Tibial nerve (tissue), 4 donors: ENCODE data around the gene RNF138. TPM values are rescaled to one million over a fixed set of nuclear protein-coding genes. Genes with fewer than 3 reads are reported as not detected.

Source experiments
- DNase-seq, 2 donors: peaks; one replicate each; pipeline ENCODE4 v3.0.0-alpha.2; 2019; ENCODE audit warnings: low spot score in 2 of 2
- H3K27ac ChIP-seq, 4 donors: fragments of 200-600 bp; sonication (generic) in 3 of 4; one replicate each; pipeline ENCODE4 v1.5.1; 2017 to 2019; ENCODE audit warnings: mild to moderate bottlenecking in 1 of 4
- H3K27me3 ChIP-seq, 2 donors: fragments of 200-600 bp; sonication (generic) in 1 of 2; one replicate each; pipeline versions ENCODE4 v1.5.1 to v1.6.0; 2017 to 2019
- H3K36me3 ChIP-seq, 3 donors: fragments of 200-600 bp; sonication (generic); one replicate each; pipeline ENCODE4 v1.5.1; 2018 to 2019
- H3K4me1 ChIP-seq, 4 donors: fragments of 200-600 bp; sonication (generic) in 3 of 4; one replicate each; pipeline ENCODE4 v1.5.1; 2017 to 2019
- H3K4me3 ChIP-seq, 4 donors: fragments of 200-600 bp; sonication (generic) in 3 of 4; one replicate each; pipeline ENCODE4 v1.5.1; 2017 to 2019; ENCODE audit warnings: mild to moderate bottlenecking in 1 of 4, moderate library complexity in 1 of 4
- H3K9me3 ChIP-seq, 4 donors: fragments of 200-600 bp; sonication (generic) in 3 of 4; one replicate each; pipeline ENCODE4 v1.5.1; 2017 to 2019
- EP300 ChIP-seq, 2 donors: sonication (generic); formaldehyde crosslinking; IDR thresholded peaks; one replicate each; pipeline ENCODE4 v1.6.1; 2017; ENCODE audit warnings: antibody characterized with exemption in 2 of 2, mild to moderate bottlenecking in 1 of 2
- POLR2A ChIP-seq, 2 donors: fragments of 450-650 bp; IDR thresholded peaks; one replicate each; pipeline ENCODE4 v1.6.1; 2017; ENCODE audit warnings: antibody characterized with exemption in 2 of 2, mild to moderate bottlenecking in 2 of 2, moderate library complexity in 2 of 2
- WGBS, 2 donors: methylation state at CpG; one replicate each; pipeline ENCODE4 v1.1.5; 2018; 5-methylcytosine and 5-hydroxymethylcytosine counted together
- total RNA-seq, 4 donors: library from RNA; depleted of rRNA; stranded (reverse); fragments of >200 nt; gene quantifications; one replicate each; pipeline ENCODE4 v1.1.0, GENCODE V29; 2016
- TF ChIP-seq, protein P1 (sequence below), 5 experiments: fragments of 200-600 bp in 3 of 5; fragments of 450-650 bp in 2 of 5; sonication (generic) in 3 of 5; IDR thresholded peaks; one replicate each; pipeline ENCODE4 v1.5.1; 2016 to 2019; ENCODE audit warnings: antibody characterized with exemption in 5 of 5, mild to moderate bottlenecking in 3 of 5, moderate library complexity in 2 of 5

RNF138 gene
- total RNA-seq, 4 donors from 2014 or later, result 7.8 to 31.5 (median 15.1) TPM

DNA sequence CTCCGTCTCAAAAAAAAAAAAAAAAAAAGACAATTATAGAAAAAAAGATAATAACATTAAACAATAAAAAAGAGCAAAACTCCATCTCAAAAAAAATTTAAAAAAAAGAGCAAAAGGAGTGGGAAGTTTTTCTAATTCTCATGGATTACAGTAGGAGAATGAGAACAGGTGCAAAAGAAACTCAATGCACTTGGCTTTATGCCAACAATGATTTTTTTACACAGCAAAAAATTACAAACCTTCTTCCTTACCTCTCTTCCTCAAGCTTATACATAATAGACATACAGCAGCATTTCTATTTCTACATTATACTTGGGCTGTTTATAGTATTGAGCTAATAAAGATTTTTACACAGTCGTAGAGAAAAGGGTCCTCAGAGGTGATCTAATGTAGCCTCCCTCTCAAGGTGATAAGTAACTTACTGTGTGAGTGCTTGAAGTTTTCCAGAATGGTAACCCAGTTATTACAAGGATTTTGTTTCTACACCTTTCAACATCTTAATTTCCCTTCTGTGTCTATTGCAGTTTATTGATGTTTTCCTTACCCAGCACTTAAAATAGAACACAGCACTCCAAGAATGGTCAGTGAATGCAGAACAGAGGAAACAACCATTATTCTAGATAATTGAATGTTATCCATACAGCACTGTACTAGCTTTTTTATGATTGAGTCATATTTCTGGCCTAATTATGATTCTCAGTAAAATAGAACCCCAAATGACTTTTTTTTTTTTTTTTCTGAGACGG lies 34.9 kb upstream of the RNF138 start:
- H3K4me1 ChIP-seq, result no peaks in the 10 kb centered on the region
- TF ChIP-seq EP300 (IDR thresholded peaks at IDR 0.05) (no peak), POLR2A (IDR thresholded peaks at IDR 0.05) (no peak)
- TF ChIP-seq, protein P1, sequence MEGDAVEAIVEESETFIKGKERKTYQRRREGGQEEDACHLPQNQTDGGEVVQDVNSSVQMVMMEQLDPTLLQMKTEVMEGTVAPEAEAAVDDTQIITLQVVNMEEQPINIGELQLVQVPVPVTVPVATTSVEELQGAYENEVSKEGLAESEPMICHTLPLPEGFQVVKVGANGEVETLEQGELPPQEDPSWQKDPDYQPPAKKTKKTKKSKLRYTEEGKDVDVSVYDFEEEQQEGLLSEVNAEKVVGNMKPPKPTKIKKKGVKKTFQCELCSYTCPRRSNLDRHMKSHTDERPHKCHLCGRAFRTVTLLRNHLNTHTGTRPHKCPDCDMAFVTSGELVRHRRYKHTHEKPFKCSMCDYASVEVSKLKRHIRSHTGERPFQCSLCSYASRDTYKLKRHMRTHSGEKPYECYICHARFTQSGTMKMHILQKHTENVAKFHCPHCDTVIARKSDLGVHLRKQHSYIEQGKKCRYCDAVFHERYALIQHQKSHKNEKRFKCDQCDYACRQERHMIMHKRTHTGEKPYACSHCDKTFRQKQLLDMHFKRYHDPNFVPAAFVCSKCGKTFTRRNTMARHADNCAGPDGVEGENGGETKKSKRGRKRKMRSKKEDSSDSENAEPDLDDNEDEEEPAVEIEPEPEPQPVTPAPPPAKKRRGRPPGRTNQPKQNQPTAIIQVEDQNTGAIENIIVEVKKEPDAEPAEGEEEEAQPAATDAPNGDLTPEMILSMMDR (IDR thresholded peaks at IDR 0.05), result no peak
- no peaks in the 10 kb centered on the region for H3K9me3 ChIP-seq
- H3K36me3 ChIP-seq, result no peaks in the 10 kb centered on the region
- H3K27me3 ChIP-seq, result no peaks in the 10 kb centered on the region
- no peak for DNase-seq
- H3K4me3 ChIP-seq, result no peak overlapping the region
- WGBS, 2 donors, result 75 to 85% methylated on average over 3 of the region's 3 CpGs
- H3K27ac ChIP-seq, result no peak overlapping the region

DNA sequence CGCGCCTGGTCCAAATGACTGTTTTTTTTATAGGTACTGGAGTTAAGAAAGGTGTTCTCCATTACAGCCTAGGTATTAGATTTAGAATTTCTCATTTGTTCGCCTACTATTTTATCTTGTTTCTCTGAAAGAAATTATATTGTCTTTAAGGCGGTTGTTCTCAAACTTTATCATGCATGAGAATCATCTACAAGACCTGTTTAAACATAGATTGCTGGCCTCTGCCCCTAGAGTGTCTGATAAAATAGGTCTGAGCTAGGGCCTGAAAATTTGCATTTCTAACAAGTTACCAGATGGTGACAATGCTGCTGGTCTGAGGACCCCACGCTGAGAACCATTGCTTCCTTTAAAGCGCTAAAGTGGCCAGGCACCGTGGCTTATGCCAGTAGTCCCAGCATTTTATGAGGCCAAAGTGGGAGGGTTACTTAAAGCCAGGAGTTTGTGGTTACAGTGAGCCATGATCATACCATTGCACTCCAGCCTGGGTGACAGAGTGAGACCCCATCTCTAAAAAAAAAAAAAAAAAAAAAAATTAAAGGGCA lies 34.0 kb upstream of the RNF138 start:
- 79 to 81% methylated on average over 7 of the region's 7 CpGs for WGBS, 2 donors
- H3K4me1 ChIP-seq, result no peaks in the 10 kb centered on the region
- no peak for TF ChIP-seq POLR2A (IDR thresholded peaks at IDR 0.05)
- TF ChIP-seq EP300 (IDR thresholded peaks at IDR 0.05), result no peak
- TF ChIP-seq, protein P1 (IDR thresholded peaks at IDR 0.05), result no peak
- H3K9me3 ChIP-seq, result no peaks in the 10 kb centered on the region
- H3K4me3 ChIP-seq, result no peak overlapping the region
- no peak overlapping the region for H3K27ac ChIP-seq
- DNase-seq, result no peak
- H3K27me3 ChIP-seq, result no peaks in the 10 kb centered on the region
- no peaks in the 10 kb centered on the region for H3K36me3 ChIP-seq

DNA sequence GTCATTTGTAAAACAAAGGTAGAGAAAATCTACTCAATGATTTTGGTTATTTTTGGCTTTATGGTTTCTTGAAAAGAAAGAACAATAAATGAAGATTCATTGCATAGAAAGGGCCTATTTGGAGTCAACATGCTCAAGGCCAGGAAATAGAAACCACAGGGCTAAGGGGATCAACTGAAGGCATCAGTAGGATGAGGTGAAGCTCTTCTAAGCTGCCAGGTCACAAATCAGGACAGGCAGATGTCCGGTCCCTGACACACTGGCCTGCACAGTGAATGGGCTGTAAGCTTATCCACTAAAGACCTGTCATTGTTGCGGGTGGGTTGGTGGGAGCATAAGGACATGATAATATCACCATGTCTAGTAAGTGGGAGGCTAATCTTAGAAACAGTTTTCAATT lies 31.6 kb upstream of the RNF138 start:
- Histone ChIP-seq H3K27me3 (no peaks in the 10 kb centered on the region), H3K4me1 (no peaks in the 10 kb centered on the region), H3K36me3 (no peaks in the 10 kb centered on the region), H3K9me3 (no peaks in the 10 kb centered on the region), H3K4me3 (no peak overlapping the region), H3K27ac (no peak overlapping the region)
- WGBS, 2 donors, result 85 to 86% methylated on average over 2 of the region's 2 CpGs
- TF ChIP-seq POLR2A (IDR thresholded peaks at IDR 0.05) (no peak), EP300 (IDR thresholded peaks at IDR 0.05) (no peak)
- TF ChIP-seq, protein P1 (IDR thresholded peaks at IDR 0.05), result no peak
- DNase-seq, result no peak

DNA sequence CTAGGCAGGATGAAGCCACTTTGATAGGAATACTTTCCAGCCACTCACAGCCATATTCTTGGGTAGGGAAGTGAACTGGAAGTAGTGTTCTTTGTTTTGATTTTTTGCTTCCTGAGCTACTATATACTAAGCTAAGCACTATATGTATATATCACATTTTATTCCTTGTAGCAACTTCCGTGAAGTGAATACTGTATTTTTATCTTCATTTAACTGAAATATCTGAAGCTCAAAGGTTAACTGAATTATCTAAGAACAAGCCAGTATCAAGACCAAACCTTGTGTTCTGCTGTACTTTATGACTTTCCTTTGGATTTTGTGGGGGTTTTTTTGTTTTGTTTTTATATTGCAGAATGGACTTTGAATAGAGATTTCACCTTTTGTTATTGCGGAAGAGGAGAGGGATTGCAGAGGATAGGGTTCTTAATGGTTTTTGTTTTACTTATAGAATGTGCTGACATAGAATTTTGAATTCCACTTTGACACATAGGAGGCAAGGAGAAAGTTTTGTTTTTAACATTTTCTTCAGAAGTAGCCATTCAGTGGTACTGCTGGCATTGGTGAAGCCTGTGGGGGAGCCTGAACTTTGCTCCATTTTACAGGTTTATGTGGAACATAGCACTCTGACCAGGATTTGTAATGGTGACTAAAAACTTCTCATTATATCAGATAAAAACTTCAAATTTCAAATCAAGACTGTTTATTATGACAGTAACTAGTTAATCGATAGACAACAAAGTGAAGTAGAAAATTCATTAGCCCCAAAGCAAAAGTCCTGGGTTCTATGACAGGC lies 24.1 kb upstream of the RNF138 start:
- Histone ChIP-seq H3K36me3 (peaks cover 0 to 10% (median 2%) of the 10 kb centered on the region in 3 donors), H3K4me3 (no peak overlapping the region), H3K27ac (no peak overlapping the region), H3K9me3 (no peaks in the 10 kb centered on the region), H3K4me1 (no peaks in the 10 kb centered on the region), H3K27me3 (no peaks in the 10 kb centered on the region)
- WGBS, 2 donors, result 96 to 97% methylated on average over 3 of the region's 3 CpGs
- TF ChIP-seq POLR2A (IDR thresholded peaks at IDR 0.05) (no peak), EP300 (IDR thresholded peaks at IDR 0.05) (no peak)
- TF ChIP-seq, protein P1 (IDR thresholded peaks at IDR 0.05), result no peak
- no peak for DNase-seq

DNA sequence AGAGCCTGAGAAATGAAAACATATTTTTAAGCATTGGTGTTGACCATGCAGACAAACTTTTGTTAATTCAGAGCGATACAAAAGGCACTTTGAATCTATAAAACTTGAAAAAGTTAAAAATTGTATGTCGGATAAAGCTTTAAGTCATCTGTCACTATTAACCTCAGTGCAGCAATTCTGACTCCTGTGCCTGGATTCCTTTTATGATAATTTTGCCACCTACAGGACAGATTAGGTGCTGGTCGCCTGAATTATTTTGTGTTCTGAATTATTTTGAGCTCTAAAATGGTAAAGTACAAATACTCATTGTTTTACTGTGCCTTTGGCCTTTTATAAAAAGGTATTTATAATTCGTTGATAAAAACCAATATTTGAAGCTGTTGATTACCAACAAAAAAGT lies 19.4 kb upstream of the RNF138 start:
- Histone ChIP-seq H3K36me3 (peaks cover 0 to 4% (median 2%) of the 10 kb centered on the region in 3 donors), H3K9me3 (no peaks in the 10 kb centered on the region), H3K4me3 (no peak overlapping the region), H3K27me3 (no peaks in the 10 kb centered on the region), H3K27ac (no peak overlapping the region), H3K4me1 (no peaks in the 10 kb centered on the region)
- TF ChIP-seq, protein P1 (IDR thresholded peaks at IDR 0.05), result peak in 3 of 5 experiments; percentile 27 to 36 (median 35)
- TF ChIP-seq EP300 (IDR thresholded peaks at IDR 0.05), result no peak
- TF ChIP-seq POLR2A (IDR thresholded peaks at IDR 0.05), result no peak
- WGBS, 2 donors, result 38 to 42% methylated on average over 4 of the region's 4 CpGs
- no peak for DNase-seq
